H1 (cell line): ENCODE data around the gene ADAMTS14. TPM values are rescaled to one million over a fixed set of nuclear protein-coding genes. Genes with fewer than 3 reads are reported as not detected.

Experiments used
- EP300 ChIP-seq, 2 experiments: IDR thresholded peaks; 1 replicate in 1 of 2; 2 replicates in 1 of 2; pipeline ENCODE4 v1.6.1; 2011 to 2012; ENCODE audit warnings: low read depth in 2 of 2, low read length in 2 of 2, mild to moderate bottlenecking in 2 of 2, borderline replicate concordance in 1 of 2, inconsistent platforms in 1 of 2, moderate library complexity in 1 of 2
- SIN3A ChIP-seq, 2 experiments: IDR thresholded peaks in 1 of 2; conservative IDR thresholded peaks in 1 of 2; 2 replicates each; pipeline ENCODE4 v1.6.1; 2011 to 2012; ENCODE audit warnings: low read length in 2 of 2, improper control_type of control experiment in 1 of 2, low read depth in 1 of 2, mild to moderate bottlenecking in 1 of 2
- SRF ChIP-seq: IDR thresholded peaks from 2 replicates; pipeline ENCODE4 v1.6.1; 2011; ENCODE audit warnings: mild to moderate bottlenecking, low read depth, low read length, moderate library complexity
- polyA plus RNA-seq, 7 experiments: library from polyadenylated mRNA; depleted of rRNA in 3 of 7; stranded (reverse) in 5 of 7; unstranded in 2 of 7; fragments of >200 nt in 5 of 7; fragments of 200-250 nt in 2 of 7; gene quantifications; 1 replicate in 5 of 7; 2 replicates in 1 of 7; 4 replicates in 1 of 7; pipeline versions ENCODE4 v1.2.1 to v1.2.3, GENCODE V29; 2011 to 2013; ENCODE audit warnings: missing spikeins in 2 of 7, mixed read lengths in 2 of 7
- total RNA-seq: library from RNA; stranded (reverse); fragmentation: NEBNext Ultra II Directional; extraction: Animal tissue kit (Norgen Biotek cat#: 25700); gene quantifications from 2 replicates; pipeline ENCODE4 v1.2.1, GENCODE V29; 2021
- TF ChIP-seq, protein P1 (sequence below): fragments of 300-600 bp; sonication (generic); IDR thresholded peaks from 2 replicates; pipeline ENCODE4 v1.7.1; 2012; ENCODE audit warnings: low read length, moderate library complexity, mild to moderate bottlenecking, inconsistent platforms; ENCODE audit not compliant: insufficient replicate concordance
- TF ChIP-seq, protein P2 (sequence below): IDR thresholded peaks from 2 replicates; pipeline ENCODE4 v1.6.1; 2012; ENCODE audit warnings: inconsistent platforms

The ADAMTS14 gene
- total and polyA plus RNA-seq, 2 of the 8 experiments (the other 6 are each of a cell fraction or from before 2014, with no cell fraction given) = 2.0 to 2.3 TPM

GRCh38 chr10:70782746-70783680 is 110.7 kb downstream of the ADAMTS14 start (continued):
- TF ChIP-seq, protein P1, sequence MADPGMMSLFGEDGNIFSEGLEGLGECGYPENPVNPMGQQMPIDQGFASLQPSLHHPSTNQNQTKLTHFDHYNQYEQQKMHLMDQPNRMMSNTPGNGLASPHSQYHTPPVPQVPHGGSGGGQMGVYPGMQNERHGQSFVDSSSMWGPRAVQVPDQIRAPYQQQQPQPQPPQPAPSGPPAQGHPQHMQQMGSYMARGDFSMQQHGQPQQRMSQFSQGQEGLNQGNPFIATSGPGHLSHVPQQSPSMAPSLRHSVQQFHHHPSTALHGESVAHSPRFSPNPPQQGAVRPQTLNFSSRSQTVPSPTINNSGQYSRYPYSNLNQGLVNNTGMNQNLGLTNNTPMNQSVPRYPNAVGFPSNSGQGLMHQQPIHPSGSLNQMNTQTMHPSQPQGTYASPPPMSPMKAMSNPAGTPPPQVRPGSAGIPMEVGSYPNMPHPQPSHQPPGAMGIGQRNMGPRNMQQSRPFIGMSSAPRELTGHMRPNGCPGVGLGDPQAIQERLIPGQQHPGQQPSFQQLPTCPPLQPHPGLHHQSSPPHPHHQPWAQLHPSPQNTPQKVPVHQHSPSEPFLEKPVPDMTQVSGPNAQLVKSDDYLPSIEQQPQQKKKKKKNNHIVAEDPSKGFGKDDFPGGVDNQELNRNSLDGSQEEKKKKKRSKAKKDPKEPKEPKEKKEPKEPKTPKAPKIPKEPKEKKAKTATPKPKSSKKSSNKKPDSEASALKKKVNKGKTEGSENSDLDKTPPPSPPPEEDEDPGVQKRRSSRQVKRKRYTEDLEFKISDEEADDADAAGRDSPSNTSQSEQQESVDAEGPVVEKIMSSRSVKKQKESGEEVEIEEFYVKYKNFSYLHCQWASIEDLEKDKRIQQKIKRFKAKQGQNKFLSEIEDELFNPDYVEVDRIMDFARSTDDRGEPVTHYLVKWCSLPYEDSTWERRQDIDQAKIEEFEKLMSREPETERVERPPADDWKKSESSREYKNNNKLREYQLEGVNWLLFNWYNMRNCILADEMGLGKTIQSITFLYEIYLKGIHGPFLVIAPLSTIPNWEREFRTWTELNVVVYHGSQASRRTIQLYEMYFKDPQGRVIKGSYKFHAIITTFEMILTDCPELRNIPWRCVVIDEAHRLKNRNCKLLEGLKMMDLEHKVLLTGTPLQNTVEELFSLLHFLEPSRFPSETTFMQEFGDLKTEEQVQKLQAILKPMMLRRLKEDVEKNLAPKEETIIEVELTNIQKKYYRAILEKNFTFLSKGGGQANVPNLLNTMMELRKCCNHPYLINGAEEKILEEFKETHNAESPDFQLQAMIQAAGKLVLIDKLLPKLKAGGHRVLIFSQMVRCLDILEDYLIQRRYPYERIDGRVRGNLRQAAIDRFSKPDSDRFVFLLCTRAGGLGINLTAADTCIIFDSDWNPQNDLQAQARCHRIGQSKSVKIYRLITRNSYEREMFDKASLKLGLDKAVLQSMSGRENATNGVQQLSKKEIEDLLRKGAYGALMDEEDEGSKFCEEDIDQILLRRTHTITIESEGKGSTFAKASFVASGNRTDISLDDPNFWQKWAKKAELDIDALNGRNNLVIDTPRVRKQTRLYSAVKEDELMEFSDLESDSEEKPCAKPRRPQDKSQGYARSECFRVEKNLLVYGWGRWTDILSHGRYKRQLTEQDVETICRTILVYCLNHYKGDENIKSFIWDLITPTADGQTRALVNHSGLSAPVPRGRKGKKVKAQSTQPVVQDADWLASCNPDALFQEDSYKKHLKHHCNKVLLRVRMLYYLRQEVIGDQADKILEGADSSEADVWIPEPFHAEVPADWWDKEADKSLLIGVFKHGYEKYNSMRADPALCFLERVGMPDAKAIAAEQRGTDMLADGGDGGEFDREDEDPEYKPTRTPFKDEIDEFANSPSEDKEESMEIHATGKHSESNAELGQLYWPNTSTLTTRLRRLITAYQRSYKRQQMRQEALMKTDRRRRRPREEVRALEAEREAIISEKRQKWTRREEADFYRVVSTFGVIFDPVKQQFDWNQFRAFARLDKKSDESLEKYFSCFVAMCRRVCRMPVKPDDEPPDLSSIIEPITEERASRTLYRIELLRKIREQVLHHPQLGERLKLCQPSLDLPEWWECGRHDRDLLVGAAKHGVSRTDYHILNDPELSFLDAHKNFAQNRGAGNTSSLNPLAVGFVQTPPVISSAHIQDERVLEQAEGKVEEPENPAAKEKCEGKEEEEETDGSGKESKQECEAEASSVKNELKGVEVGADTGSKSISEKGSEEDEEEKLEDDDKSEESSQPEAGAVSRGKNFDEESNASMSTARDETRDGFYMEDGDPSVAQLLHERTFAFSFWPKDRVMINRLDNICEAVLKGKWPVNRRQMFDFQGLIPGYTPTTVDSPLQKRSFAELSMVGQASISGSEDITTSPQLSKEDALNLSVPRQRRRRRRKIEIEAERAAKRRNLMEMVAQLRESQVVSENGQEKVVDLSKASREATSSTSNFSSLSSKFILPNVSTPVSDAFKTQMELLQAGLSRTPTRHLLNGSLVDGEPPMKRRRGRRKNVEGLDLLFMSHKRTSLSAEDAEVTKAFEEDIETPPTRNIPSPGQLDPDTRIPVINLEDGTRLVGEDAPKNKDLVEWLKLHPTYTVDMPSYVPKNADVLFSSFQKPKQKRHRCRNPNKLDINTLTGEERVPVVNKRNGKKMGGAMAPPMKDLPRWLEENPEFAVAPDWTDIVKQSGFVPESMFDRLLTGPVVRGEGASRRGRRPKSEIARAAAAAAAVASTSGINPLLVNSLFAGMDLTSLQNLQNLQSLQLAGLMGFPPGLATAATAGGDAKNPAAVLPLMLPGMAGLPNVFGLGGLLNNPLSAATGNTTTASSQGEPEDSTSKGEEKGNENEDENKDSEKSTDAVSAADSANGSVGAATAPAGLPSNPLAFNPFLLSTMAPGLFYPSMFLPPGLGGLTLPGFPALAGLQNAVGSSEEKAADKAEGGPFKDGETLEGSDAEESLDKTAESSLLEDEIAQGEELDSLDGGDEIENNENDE = no peak
- TF ChIP-seq EP300 (IDR thresholded peaks at IDR 0.05; ENCODE audit: borderline replicate concordance in 1 of 2, low read depth in 2 of 2, low read length in 2 of 2) (no peak), SRF (no peak), SIN3A (conservative IDR thresholded peaks at IDR 0.05 in 1 of 2, IDR thresholded peaks at IDR 0.05 in 1 of 2; ENCODE audit: low read depth in 1 of 2, low read length in 2 of 2) (no peak)
- TF ChIP-seq, protein P2, sequence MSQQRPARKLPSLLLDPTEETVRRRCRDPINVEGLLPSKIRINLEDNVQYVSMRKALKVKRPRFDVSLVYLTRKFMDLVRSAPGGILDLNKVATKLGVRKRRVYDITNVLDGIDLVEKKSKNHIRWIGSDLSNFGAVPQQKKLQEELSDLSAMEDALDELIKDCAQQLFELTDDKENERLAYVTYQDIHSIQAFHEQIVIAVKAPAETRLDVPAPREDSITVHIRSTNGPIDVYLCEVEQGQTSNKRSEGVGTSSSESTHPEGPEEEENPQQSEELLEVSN = no peak
